Activated CD8-positive, alpha-beta memory T cell treated with anti-CD3 and anti-CD28 coated beads, Interleukin-2, amount 50 U/mL, for 24 hours (primary cell): ENCODE results near the gene COMMD6.

ENCODE experiments used
- DNase-seq: peaks from one replicate; pipeline ENCODE4 v3.0.0-alpha.2; 2020; ENCODE audit errors: extremely low read depth

The COMMD6 gene

DNA sequence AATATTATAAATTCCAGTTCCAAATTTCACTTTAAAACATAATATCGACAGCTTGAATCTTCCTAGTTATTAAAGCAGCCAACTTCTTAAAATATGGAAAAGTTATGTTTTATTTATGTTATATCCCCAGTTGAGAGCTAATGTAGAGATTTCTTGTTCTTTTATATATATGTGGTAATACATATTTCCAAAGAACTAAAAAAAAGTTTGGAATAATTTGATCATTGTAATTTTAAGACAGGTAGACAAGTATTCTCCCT is 54.9 kb downstream of the COMMD6 start:
- DNase-seq: no peak

DNA sequence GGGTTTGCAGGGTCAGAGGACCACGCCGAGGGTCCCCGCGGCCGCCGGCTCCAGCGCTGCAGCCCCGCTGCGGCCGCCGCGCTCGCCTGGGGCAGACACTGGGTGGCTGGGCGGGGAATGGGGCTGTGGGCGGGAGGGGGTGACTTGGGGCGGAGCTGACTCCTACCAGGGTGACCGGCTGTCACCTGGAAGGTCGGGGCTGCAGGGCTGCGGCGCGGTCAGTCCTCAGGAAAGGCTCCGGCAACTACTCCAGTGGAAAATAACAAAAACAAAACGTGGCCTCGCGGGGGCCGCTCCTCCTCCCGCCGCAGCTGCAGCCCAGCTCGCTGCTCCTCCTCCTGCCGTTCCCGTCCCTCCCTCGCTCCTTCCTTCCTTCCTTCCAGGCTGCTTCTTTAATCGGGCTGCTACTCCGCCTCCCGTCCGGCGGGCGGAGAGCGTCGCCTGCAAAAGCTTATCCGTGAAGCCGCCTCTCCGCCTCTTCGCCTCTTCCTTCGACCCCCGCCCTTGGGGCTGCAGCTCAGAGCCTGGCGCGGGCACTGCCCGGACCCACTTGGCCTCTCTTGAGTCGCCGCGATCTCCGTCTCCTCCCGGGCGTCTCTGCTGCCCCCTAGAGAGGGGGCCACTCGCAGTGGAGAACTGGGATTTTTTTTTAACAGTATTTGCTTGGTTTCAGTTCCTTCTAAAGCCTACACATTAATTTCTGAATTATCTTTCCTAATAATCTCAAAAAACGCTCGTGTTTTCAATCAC is 55.4 kb downstream of the COMMD6 start, which contains the start of gene TBC1D4:
TBC1D4 (minus strand) TSS at position 100 of the 750 bp plus-strand sequence. CDS start 402 bp downstream, outside the sequence.
- DNase-seq: no peak

DNA sequence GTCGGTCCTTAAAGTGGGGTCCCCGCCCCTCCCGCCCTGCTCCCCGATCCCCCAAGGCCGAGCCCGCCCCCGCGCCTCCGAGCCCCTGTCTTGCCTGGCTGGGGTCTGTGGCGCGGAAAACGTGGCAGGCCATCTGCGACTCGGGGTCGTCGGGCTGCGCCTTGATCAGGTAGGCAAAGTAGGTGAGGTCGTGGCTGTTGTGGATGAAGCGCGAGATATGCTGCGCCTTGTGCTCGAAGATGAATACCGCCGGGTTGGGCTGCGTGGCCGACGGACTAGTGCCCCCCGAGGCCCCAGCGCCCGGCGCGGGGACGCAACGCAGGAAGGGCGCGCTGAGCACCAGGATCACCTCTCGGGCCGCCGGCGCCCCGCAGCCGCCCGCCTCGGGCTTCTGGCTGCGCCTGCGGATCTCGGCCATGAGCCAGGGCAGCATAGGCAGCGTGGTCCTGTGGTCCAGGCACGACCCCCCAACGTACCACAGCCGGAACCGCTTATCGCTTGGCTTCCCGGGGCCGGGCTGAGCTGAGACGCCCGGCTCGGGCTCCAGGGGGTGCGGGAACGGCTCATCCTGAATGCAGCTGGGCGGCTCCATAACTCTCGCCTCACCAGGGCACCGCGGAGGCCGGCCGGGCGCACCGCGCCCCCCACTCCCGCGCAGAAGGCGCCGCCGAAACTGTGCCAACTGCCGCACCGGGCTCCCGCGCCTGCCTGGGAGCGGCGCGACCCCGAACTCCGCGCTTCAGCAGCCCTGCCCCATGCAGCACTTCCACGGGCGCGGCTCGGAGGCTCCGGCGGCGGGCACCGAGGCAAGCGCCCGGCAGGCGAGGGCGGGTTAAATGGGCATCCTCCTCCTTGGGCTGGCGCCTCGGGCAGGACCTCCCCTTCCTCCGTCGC is 56.2 kb downstream of the COMMD6 start:
- no peak for DNase-seq

DNA sequence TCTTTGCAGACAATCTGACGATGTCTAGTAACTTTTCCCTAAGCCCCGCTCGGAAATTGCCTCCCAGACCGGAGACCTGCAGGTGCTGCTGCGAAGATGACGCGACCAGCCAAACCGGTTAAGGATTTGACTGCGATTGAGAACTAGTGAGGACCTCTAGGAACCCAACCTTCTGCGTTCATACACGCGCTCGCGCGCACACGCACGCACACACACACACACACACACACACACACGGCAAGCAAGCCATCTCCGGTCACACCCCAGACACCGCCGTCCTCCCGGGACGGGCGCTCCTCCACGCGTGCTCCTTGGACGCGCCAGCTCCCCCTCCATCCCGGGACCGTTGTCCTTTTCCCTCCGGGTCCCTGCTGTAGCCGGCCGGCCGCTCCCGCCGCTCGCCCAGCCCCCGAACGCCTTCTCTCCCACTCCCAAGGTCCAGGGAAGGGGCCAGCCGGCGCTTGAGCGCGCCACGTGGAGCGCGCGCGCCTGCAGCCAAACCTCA is 56.9 kb downstream of the COMMD6 start:
- no peak for DNase-seq

DNA sequence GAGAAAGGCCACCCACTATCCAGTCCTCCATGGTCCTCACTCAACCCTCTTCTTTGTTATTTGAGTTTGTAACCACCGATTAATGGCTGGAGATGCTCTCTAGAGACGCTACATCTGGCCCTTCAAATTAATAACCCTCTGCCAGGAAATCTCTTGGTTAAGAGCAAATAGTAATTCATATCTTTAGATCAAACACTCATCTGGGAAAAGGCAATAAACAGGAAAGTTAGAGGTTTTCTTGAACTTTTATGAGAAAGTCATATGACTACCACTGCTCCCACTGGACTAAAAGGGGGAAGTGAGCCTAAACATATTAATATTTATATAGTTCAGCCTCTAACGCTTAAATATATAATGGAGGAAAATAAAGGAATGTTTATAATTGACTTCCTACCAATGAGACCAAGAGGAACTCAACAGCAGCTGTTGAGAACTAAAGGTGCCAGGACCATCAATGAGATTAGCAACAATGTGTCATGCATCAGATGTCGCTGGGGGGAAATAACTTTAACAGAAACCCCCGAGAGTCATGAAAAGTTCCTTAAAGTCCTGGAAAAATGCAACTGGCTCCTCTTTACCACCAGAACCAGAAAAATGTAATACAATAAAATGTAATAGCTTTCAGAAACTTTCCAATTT is 58.4 kb downstream of the COMMD6 start:
- no peak for DNase-seq

DNA sequence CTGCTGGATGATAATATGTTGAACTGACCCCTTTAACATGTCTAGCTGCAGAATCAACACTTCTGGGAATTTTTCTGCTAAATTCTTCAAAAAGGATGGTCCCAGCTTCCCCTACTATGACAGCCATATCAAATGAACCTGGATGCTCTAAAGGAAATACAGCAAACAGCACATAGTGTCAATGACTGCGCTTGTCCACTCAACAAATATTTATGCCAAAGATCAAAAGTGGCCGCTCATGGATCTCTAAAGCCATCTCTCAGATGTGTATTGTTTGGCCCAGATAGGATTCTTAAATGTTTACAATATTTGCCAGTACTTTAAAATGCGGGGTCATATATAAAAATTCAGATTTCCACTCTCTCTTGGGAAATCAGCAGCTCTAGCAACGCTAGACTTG is 59.0 kb downstream of the COMMD6 start:
- no peak for DNase-seq
